Amygdala (tissue), 56 donors: ENCODE measurements around the gene YDJC.
"Not testable (repeated sequence)": the region's sequence is repeated elsewhere in the genome, so short reads cannot be mapped to it uniquely, and the experiment has no call there.

Experiments
- DNase-seq, 56 donors: peaks; one replicate each; lab custom pipeline; 2025; lab: John Stamatoyannopoulos, UW

YDJC gene

GRCh38 chr22:21611210-21611977 is 18.4 kb downstream of the YDJC start:
- no peak for DNase-seq

- not testable (repeated sequence) for DNase-seq
Measured at GRCh38 chr22:21609556-21610157, 20.2 kb downstream of the YDJC start.

GRCh38 chr22:21606775-21607174 is 23.0 kb downstream of the YDJC start:
- DNase-seq = no peak

- no peak for DNase-seq
Measured at GRCh38 chr22:21605887-21606564, 23.8 kb downstream of the YDJC start.

GRCh38 chr22:21603973-21604372 is 25.8 kb downstream of the YDJC start:
- no peak for DNase-seq

GRCh38 chr22:21602579-21602978 is 27.2 kb downstream of the YDJC start:
- DNase-seq = no peak

- no peak for DNase-seq
Measured at GRCh38 chr22:21599053-21599893, 30.5 kb downstream of the YDJC start.

- DNase-seq = no peak
Measured at GRCh38 chr22:21598302-21598701, 31.5 kb downstream of the YDJC start.

- not testable (repeated sequence) for DNase-seq
Measured at GRCh38 chr22:21596356-21597135, 33.3 kb downstream of the YDJC start.

- DNase-seq = peak in 12 of 56 donors; percentile 4 to 50 (median 10)
Measured at GRCh38 chr22:21594865-21595452, 34.9 kb downstream of the YDJC start.

- peak in 4 of 56 donors; percentile 9 to 25 (median 12) for DNase-seq
Measured at GRCh38 chr22:21593406-21594232, 36.2 kb downstream of the YDJC start.

- no peak for DNase-seq
Measured at GRCh38 chr22:21592422-21592821, 37.4 kb downstream of the YDJC start.

- DNase-seq = no peak
Measured at GRCh38 chr22:21591695-21592094, 38.1 kb downstream of the YDJC start.

GRCh38 chr22:21590809-21591641 is 38.8 kb downstream of the YDJC start:
- DNase-seq = peak in 2 of 56 donors; percentile 3 to 34

GRCh38 chr22:21589396-21589795 is 40.4 kb downstream of the YDJC start:
- DNase-seq = no peak

GRCh38 chr22:21587803-21588611 is 41.8 kb downstream of the YDJC start:
- DNase-seq = peak in 33 of 56 donors; percentile 9 to 65 (median 24)

- DNase-seq = no peak
Measured at GRCh38 chr22:21585389-21585788, 44.4 kb downstream of the YDJC start.
